Measurements from ENCODE around the gene CDK16. TPM values are rescaled to one million over a fixed set of nuclear protein-coding genes. Genes with fewer than 3 reads are reported as not detected.

The CDK16 gene
- total and polyA plus RNA-seq, 9 of the 15 experiments (the other 6 are each of a cell fraction or from before 2014, with no cell fraction given), result 3.9 to 104 (median 57.5) TPM

- TF ChIP-seq PRMT5 (CRISPR knock-in tag; IDR thresholded peaks at IDR 0.05) (no peak), PURB (CRISPR knock-in tag; IDR thresholded peaks at IDR 0.05; ENCODE audit: low read depth) (no peak)
- TF ChIP-seq, protein P1, sequence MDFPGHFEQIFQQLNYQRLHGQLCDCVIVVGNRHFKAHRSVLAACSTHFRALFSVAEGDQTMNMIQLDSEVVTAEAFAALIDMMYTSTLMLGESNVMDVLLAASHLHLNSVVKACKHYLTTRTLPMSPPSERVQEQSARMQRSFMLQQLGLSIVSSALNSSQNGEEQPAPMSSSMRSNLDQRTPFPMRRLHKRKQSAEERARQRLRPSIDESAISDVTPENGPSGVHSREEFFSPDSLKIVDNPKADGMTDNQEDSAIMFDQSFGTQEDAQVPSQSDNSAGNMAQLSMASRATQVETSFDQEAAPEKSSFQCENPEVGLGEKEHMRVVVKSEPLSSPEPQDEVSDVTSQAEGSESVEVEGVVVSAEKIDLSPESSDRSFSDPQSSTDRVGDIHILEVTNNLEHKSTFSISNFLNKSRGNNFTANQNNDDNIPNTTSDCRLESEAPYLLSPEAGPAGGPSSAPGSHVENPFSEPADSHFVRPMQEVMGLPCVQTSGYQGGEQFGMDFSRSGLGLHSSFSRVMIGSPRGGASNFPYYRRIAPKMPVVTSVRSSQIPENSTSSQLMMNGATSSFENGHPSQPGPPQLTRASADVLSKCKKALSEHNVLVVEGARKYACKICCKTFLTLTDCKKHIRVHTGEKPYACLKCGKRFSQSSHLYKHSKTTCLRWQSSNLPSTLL (IDR thresholded peaks at IDR 0.05), result no peak
These were observed 22.4 kb upstream of the CDK16 start (continued) for GRCh38 chrX:47196098-47196497.

DNA sequence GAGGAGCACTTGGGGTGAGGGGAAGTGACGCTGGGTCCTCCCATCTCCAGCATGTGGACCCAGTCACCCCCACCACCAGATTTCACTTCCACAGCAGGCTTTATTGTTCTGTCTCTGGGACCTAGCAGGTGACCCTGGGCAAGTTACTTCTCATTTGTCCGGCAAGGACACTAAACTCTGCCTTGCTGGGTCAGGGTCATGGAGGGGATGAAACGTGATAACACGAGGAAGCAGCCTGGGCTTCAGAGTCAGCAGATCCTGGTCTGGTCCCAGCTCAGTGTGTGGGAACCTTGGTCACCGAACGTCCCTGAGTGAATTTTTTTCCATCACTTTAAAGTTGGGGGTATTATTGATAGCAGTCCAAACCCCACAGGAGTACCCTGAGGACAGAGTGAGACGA lies 21.0 kb upstream of the CDK16 start:
- Histone ChIP-seq H3K4me3 (no peak overlapping the region), H2AFZ (ENCODE audit: low read depth, low read length) (no peak overlapping the region), H3K9me3 (replicated peaks; ENCODE audit: control insufficient read depth, insufficient read depth, low read depth, low read length) (no peaks in the 10 kb centered on the region), H3K9me1 (ENCODE audit: control insufficient read depth, insufficient read depth, low read length) (peaks cover 3% of the 10 kb centered on the region), H3K4me1 (replicated peaks in 1 of 2; ENCODE audit: control insufficient read depth in 2 of 2, insufficient read depth in 2 of 2, low read length in 2 of 2) (peaks cover 6 to 11% of the 10 kb centered on the region in 2 experiments; a peak in 4 of 5 replicates), H3K27ac (ENCODE audit: extremely low read depth, low read depth, low read length) (no peak overlapping the region), H3K36me3 (ENCODE audit: control insufficient read depth, insufficient read depth, low read length) (peaks cover 72% of the 10 kb centered on the region; the same call in 2 of the 3 replicates), H3K4me2 (ENCODE audit: insufficient read depth, low read length) (no peak overlapping the region), H3K79me2 (ENCODE audit: control insufficient read depth, insufficient read depth, low read length) (peaks cover 41% of the 10 kb centered on the region), H3K27me3 (ENCODE audit: control insufficient read depth in 2 of 2, insufficient read depth in 2 of 2, low read length in 2 of 2) (no peaks in the 10 kb centered on the region), H3K9ac (ENCODE audit: insufficient read depth in 1 of 2, low read depth in 2 of 2, low read length in 2 of 2) (no peak overlapping the region), H4K20me1 (replicated peaks; ENCODE audit: control insufficient read depth, insufficient read depth, low read length) (peaks cover 17% of the 10 kb centered on the region)
- intact Hi-C loops (cut with micrococcal nuclease) (loop anchor here (10.0 kb wide), 1 partner anchor 547 kb away; no protein-coding TSS in a partner anchor), in situ Hi-C loops (cut with MboI) (loop anchor here (10.0 kb wide), 2 partner anchors 187 to 327 kb away; no protein-coding TSS in a partner anchor)
- ChIA-PET POLR2A (interaction anchor here (1.2 kb wide), 2 partner anchors 8 to 20 kb away, joined by 5 to 6 read pairs; no protein-coding TSS in a partner anchor), CTCF (ENCODE audit: low intra/inter-chr PET ratio) (no interaction called here)
- TF ChIP-seq NR2C1 (IDR thresholded peaks at IDR 0.05) (no peak), NR2C1 (tag; IDR thresholded peaks at IDR 0.05) (no peak), ZNF445 (CRISPR knock-in tag; IDR thresholded peaks at IDR 0.05; ENCODE audit: low read depth) (no peak), FOXP4 (CRISPR knock-in tag; IDR thresholded peaks at IDR 0.05; ENCODE audit: borderline replicate concordance) (no peak), ZNF134 (CRISPR knock-in tag; conservative IDR thresholded peaks at IDR 0.05) (no peak), ASH1L (IDR thresholded peaks at IDR 0.05; ENCODE audit: borderline replicate concordance, low read depth, partially characterized antibody) (no peak), FOXM1 (IDR thresholded peaks at IDR 0.05; ENCODE audit: low read depth) (no peak), FOXM1 (CRISPR knock-in tag; IDR thresholded peaks at IDR 0.05; ENCODE audit: low read depth) (no peak), NR1H2 (CRISPR knock-in tag; IDR thresholded peaks at IDR 0.05) (no peak), SIRT6 (IDR thresholded peaks at IDR 0.05; ENCODE audit: low read depth, low read length) (no peak), CXXC5 (CRISPR knock-in tag; IDR thresholded peaks at IDR 0.05) (no peak)
- TF ChIP-seq, protein P2, sequence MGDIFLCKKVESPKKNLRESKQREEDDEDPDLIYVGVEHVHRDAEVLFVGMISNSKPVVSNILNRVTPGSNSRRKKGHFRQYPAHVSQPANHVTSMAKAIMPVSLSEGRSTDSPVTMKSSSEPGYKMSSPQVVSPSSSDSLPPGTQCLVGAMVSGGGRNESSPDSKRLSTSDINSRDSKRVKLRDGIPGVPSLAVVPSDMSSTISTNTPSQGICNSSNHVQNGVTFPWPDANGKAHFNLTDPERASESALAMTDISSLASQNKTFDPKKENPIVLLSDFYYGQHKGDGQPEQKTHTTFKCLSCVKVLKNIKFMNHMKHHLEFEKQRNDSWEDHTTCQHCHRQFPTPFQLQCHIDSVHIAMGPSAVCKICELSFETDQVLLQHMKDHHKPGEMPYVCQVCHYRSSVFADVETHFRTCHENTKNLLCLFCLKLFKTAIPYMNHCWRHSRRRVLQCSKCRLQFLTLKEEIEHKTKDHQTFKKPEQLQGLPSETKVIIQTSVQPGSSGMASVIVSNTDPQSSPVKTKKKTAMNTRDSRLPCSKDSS (IDR thresholded peaks at IDR 0.05; ENCODE audit: low read depth, partially characterized antibody), result no peak
- BruUV-seq (replicated peaks), result no TSS peak
- WGBS (ENCODE audit: insufficient coverage, low coverage, missing lambda C conversion rate), result 80% methylated on average over 2 of the region's 7 CpGs
- no peak for FAIRE-seq
- no peak for DNase-seq (ENCODE audit: extremely low read depth in 1 of 4, low spot score in 3 of 4)
- no peak for ATAC-seq
